ENCODE data around the gene C3orf33. TPM values are rescaled to one million over a fixed set of nuclear protein-coding genes. Genes with fewer than 3 reads are reported as not detected.
"Not testable (repeated sequence)": the region's sequence is repeated elsewhere in the genome, so short reads cannot be mapped to it uniquely, and the experiment has no call there.

The C3orf33 gene, protein sequence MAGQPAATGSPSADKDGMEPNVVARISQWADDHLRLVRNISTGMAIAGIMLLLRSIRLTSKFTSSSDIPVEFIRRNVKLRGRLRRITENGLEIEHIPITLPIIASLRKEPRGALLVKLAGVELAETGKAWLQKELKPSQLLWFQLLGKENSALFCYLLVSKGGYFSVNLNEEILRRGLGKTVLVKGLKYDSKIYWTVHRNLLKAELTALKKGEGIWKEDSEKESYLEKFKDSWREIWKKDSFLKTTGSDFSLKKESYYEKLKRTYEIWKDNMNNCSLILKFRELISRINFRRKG
- polyA plus RNA-seq (2011; rRNA removed) (2.0 and 2.3 TPM in 2 replicates), polyA minus RNA-seq (2011; rRNA and poly(A)+ RNA removed) (0.36 and 0.66 TPM in 2 replicates)

GRCh38 chr3:155805802-155806618 is at the start of gene C3orf33:
C3orf33 (minus strand) TSS chr3:155806278; CDS start chr3:155806252, 26 bp downstream.
- no peaks in the 10 kb centered on the region for H3K27me3 ChIP-seq (ENCODE audit: control insufficient read depth, insufficient read depth, low read length)
- CTCF ChIA-PET: interaction anchor here (0.6 to 2.5 kb wide), 55 partner anchors 9 to 454 kb away, joined by 3 to 29 read pairs (median 5); partner anchors contain the start of gene SLC33A1
- peak; percentile 57 for TF ChIP-seq CTCF (IDR thresholded peaks at IDR 0.05; ENCODE audit: insufficient read depth, low read depth, low read length)
- POLR2A ChIA-PET: interaction anchor here (0.6 kb wide), 1 partner anchor 33 kb away, joined by 13 read pairs; no protein-coding TSS in a partner anchor
- peak within 1 kb of the TSS; percentile 85 for H3K4me3 ChIP-seq (ENCODE audit: low read depth, low read length)
- no peak for DNase-seq (ENCODE audit: low read depth)
- H3K36me3 ChIP-seq (ENCODE audit: control insufficient read depth, insufficient read depth, low read length): no peaks in the 10 kb centered on the region

DNA sequence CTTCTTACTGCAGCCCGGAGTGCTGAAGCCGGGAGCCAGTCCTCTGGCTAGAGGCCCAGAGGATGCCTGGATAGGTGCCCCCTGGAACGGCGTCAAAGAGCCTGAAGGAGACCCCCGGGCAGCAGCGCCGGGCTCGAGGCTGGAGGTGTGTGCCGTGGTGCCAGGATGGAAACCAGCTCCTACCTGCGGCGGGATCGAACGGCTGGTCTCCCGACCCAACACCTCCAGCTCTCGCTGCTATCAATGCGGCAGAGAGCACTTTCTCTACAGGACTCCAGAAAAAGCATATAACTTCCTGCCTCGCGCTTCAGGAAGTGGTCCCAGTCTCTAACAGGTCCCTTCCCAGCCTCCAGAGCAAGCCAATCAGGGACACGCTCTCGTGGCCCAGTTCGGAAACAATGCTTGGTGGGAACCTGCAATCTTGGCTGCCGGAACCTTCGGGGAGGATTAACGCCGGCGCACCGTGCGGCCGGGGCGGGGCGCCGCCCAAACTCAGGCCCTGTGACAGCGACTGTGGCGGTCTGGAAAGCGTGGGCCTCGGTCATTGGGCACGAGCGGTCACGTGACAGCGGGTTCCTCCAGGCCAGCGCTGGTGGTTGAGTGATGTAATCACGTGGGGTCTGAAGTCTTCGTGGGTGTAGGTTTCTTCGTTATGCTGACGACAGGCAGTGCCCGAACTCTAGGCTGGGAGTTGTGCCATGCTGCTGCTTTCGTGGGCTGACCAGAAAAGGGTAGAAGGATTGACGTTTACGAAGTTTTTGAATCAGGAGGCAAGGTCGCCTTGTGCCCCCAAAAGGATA is 48.3 kb upstream of the C3orf33 start, which contains the start of gene SLC33A1:
SLC33A1 (minus strand) TSS at position 287 of the 800 bp plus-strand sequence. CDS start 430 bp downstream, outside the sequence.
- ChIA-PET POLR2A (no interaction called here), CTCF (interaction anchor here (0.8 to 4.2 kb wide), 3 partner anchors 11 to 48 kb away, joined by 3 to 21 read pairs (median 3); partner anchors contain the start of gene C3orf33)
- TF ChIP-seq CTCF (IDR thresholded peaks at IDR 0.05; ENCODE audit: insufficient read depth, low read depth, low read length): no peak
- H3K4me3 ChIP-seq (ENCODE audit: low read depth, low read length): peak within 1 kb of the TSS; percentile 86
- H3K27me3 ChIP-seq (ENCODE audit: control insufficient read depth, insufficient read depth, low read length): no peaks in the 10 kb centered on the region
- DNase-seq (ENCODE audit: low read depth): peak; percentile 97
- no peaks in the 10 kb centered on the region for H3K36me3 ChIP-seq (ENCODE audit: control insufficient read depth, insufficient read depth, low read length)

- no peak for DNase-seq (ENCODE audit: low read depth)
- Histone ChIP-seq H3K4me3 (ENCODE audit: low read depth, low read length) (peak overlapping the region; percentile 86), H3K27me3 (ENCODE audit: control insufficient read depth, insufficient read depth, low read length) (no peaks in the 10 kb centered on the region), H3K36me3 (ENCODE audit: control insufficient read depth, insufficient read depth, low read length) (no peaks in the 10 kb centered on the region)
- POLR2A ChIA-PET: interaction anchor here (0.6 kb wide), 1 partner anchor 1320 kb away, joined by 3 read pairs; no protein-coding TSS in a partner anchor
- TF ChIP-seq CTCF (IDR thresholded peaks at IDR 0.05; ENCODE audit: insufficient read depth, low read depth, low read length): no peak
- CTCF ChIA-PET: interaction anchor here (0.8 to 4.2 kb wide), 4 partner anchors 10 to 48 kb away, joined by 3 to 21 read pairs (median 3); partner anchors contain the start of gene C3orf33
Measured at GRCh38 chr3:155853214-155854140, 47.4 kb upstream of the C3orf33 start.

DNA sequence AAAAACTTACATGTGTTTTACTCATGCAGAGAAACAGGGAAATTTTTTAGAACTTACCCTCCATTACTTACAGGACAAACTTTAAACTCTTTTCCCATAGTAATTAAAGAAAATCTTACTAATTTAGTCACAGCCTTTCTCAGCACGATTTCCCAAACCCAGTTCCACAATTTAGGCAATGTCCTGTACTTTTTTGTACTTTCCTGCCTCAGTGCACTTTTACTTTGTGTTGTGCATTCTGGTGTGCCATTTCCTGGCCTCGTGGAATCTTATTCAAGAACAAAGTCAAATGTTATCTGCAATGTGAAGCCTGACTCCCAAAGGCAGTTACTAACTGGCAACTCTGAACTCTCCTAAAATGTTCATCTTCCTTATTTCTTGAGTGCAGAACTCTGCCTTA is 46.3 kb upstream of the C3orf33 start:
- no peak for DNase-seq (ENCODE audit: low read depth)
- ChIA-PET CTCF (interaction anchor here (1.1 to 4.2 kb wide), 2 partner anchors 19 to 46 kb away, joined by 3 to 21 read pairs; partner anchors contain the start of gene C3orf33), POLR2A (no interaction called here)
- no peak for TF ChIP-seq CTCF (IDR thresholded peaks at IDR 0.05; ENCODE audit: insufficient read depth, low read depth, low read length)
- no peaks in the 10 kb centered on the region for H3K27me3 ChIP-seq (ENCODE audit: control insufficient read depth, insufficient read depth, low read length)
- no peaks in the 10 kb centered on the region for H3K36me3 ChIP-seq (ENCODE audit: control insufficient read depth, insufficient read depth, low read length)
- H3K4me3 ChIP-seq (ENCODE audit: low read depth, low read length): peak overlapping the region; percentile 86

DNA sequence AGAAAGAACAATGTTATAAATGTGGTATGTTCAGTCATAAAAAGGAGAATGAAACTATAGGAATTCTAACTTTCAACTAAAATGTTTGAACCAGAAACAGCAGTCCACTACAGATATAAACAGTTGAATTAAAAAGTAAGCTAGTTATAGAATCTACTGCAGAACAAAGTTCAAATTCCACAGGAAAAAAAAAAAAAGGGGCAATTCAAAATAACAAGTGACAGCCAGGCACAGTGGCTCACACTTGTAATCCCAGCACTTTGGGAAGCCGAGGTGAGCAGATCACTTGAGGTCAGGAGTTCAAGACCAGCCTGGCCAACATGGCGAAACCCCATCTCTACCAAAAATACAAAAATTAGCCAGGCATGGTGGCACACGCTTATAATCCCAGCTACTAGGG is 43.3 kb upstream of the C3orf33 start:
- H3K4me3 ChIP-seq (ENCODE audit: low read depth, low read length); H3K27me3 ChIP-seq (ENCODE audit: control insufficient read depth, insufficient read depth, low read length); DNase-seq (ENCODE audit: low read depth); H3K36me3 ChIP-seq (ENCODE audit: control insufficient read depth, insufficient read depth, low read length); POLR2A ChIA-PET: not testable (repeated sequence)
- CTCF ChIA-PET: interaction anchor here (0.6 to 1.5 kb wide), 2 partner anchors 44 to 52 kb away, joined by 3 to 4 read pairs; partner anchors contain the start of gene C3orf33
